Endothelial cell of umbilical vein (primary cell): Measurements from ENCODE around the gene SDC4.
A peak's percentile ranks its signal among the peaks of the same experiment; 100 is the strongest.

ENCODE experiments used
- EZH2 ChIP-seq: IDR thresholded peaks from 2 replicates; pipeline ENCODE4 v1.6.1; 2012; ENCODE audit warnings: borderline replicate concordance, low read depth, mild to moderate bottlenecking, moderate library complexity, low read length, inconsistent platforms; ENCODE audit not compliant: severe bottlenecking
- JUN ChIP-seq: IDR thresholded peaks from 2 replicates; pipeline ENCODE4 v1.6.1; 2011; ENCODE audit warnings: borderline replicate concordance, low read depth; ENCODE audit not compliant: insufficient read length, insufficient read depth
- MYC ChIP-seq: IDR thresholded peaks from one replicate; pipeline ENCODE4 v1.6.1; 2011; ENCODE audit warnings: mild to moderate bottlenecking, low read depth, low read length
- POLR2A ChIP-seq: IDR thresholded peaks from 2 replicates; pipeline ENCODE4 v1.6.1; 2012; ENCODE audit warnings: low read depth, mild to moderate bottlenecking, control low read depth, low read length
- POLR2AphosphoS5 ChIP-seq: IDR thresholded peaks from 2 replicates; pipeline ENCODE4 v1.6.1; 2012; ENCODE audit warnings: low read depth, mild to moderate bottlenecking, control low read depth, low read length, moderate library complexity; ENCODE audit not compliant: insufficient read depth
- TF ChIP-seq, protein P1 (sequence below), 2 donors: IDR thresholded peaks; 1 replicate in 1 of 2; 2 replicates in 1 of 2; pipeline ENCODE4 v1.5.1; 2011; ENCODE audit warnings: low read length in 2 of 2, mild to moderate bottlenecking in 2 of 2, moderate library complexity in 2 of 2, control low read depth in 1 of 2, inconsistent platforms in 1 of 2, low read depth in 1 of 2; ENCODE audit not compliant: insufficient read depth in 1 of 2; ENCODE audit errors: extremely low read depth in 1 of 2
- TF ChIP-seq, protein P2 (sequence below): IDR thresholded peaks from 2 replicates; pipeline ENCODE4 v1.6.1; 2011; ENCODE audit not compliant: insufficient read depth, insufficient read length

DNA sequence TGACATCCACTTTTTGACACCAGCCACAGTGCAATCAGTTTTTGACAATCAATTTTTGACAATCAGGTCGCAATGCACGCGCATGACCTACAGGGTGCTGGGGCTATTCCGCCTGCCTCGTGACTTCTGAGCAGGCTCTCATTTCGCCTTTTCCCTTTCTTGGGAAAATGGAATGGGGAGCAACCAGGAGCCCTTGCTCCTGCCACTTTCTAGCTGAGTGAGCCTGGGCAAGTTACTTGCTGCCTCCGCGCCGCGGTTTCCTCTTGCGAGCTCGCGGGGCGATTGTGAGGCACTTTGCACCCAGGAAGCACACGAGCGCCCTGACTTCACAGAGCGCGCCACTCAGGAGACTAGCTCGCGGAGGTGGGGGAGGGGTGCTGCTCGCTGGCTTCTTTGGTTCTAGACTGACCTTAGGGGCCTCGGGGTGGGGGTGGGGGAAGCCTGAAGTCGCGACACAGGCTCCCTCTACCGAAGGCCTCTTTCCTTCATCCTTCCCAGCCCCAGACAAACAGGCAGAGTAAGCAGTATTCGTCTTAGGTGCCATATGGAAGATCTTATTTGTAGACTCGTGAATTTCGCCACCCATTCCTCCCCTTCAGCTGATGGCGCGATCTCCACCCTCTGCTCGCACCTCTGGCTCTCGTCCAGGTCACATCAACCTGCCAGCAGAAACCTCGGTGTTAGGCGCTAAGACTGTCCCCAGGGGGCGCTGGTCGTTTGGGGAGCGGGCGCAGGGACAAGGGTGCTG is 25.3 kb upstream of the SDC4 start:
- TF ChIP-seq, protein P1, sequence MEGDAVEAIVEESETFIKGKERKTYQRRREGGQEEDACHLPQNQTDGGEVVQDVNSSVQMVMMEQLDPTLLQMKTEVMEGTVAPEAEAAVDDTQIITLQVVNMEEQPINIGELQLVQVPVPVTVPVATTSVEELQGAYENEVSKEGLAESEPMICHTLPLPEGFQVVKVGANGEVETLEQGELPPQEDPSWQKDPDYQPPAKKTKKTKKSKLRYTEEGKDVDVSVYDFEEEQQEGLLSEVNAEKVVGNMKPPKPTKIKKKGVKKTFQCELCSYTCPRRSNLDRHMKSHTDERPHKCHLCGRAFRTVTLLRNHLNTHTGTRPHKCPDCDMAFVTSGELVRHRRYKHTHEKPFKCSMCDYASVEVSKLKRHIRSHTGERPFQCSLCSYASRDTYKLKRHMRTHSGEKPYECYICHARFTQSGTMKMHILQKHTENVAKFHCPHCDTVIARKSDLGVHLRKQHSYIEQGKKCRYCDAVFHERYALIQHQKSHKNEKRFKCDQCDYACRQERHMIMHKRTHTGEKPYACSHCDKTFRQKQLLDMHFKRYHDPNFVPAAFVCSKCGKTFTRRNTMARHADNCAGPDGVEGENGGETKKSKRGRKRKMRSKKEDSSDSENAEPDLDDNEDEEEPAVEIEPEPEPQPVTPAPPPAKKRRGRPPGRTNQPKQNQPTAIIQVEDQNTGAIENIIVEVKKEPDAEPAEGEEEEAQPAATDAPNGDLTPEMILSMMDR (IDR thresholded peaks at IDR 0.05; ENCODE audit: extremely low read depth in 1 of 2, insufficient read depth in 1 of 2, low read depth in 1 of 2, low read length in 2 of 2): peak; percentile 85 to 96
- TF ChIP-seq, protein P2, sequence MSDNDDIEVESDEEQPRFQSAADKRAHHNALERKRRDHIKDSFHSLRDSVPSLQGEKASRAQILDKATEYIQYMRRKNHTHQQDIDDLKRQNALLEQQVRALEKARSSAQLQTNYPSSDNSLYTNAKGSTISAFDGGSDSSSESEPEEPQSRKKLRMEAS: no peak
- TF ChIP-seq POLR2A (no peak), MYC (no peak), EZH2 (no peak), JUN (no peak), POLR2AphosphoS5 (no peak)
